Neural crest cell (in vitro differentiated cells): Measurements from ENCODE around the gene TERB1. TPM values are rescaled to one million over a fixed set of nuclear protein-coding genes. Genes with fewer than 3 reads are reported as not detected.

ENCODE experiments used
- DNase-seq: peaks from one replicate; pipeline ENCODE4 v3.0.0; 2021; ENCODE audit warnings: low read depth, mixed read lengths, low spot score
- H3K27ac Mint-ChIP-seq: one replicate; pipeline ENCODE4 v1.8.0; 2021; ENCODE audit warnings: mild to moderate bottlenecking, mixed read lengths; ENCODE audit not compliant: unreplicated experiment
- H3K27me3 Mint-ChIP-seq: 2 replicates; pipeline ENCODE4 v1.8.0; 2021; ENCODE audit warnings: low read depth, mild to moderate bottlenecking, mixed read lengths
- H3K36me3 Mint-ChIP-seq: 2 replicates; pipeline ENCODE4 v1.8.0; 2021; ENCODE audit warnings: low read depth, mild to moderate bottlenecking, mixed read lengths
- H3K4me1 Mint-ChIP-seq: 2 replicates; pipeline ENCODE4 v1.8.0; 2021; ENCODE audit warnings: mixed read lengths
- H3K4me3 Mint-ChIP-seq: one replicate; pipeline ENCODE4 v1.8.0; 2021; ENCODE audit warnings: mild to moderate bottlenecking, mixed read lengths
- H3K9me3 Mint-ChIP-seq: 2 replicates; pipeline ENCODE4 v1.8.0; 2021; ENCODE audit warnings: mixed read lengths
- total RNA-seq: library from RNA; stranded (reverse); gene quantifications from 2 replicates; pipeline ENCODE4 v1.2.1, GENCODE V29; 2021
- TF ChIP-seq, protein P1 (sequence below): fragments of 200-600 bp; sonication (generic); conservative IDR thresholded peaks from 2 replicates; pipeline ENCODE4 v1.5.0; 2021; ENCODE audit warnings: antibody characterized with exemption, mild to moderate bottlenecking

Gene TERB1
- total RNA-seq, 1 donor from 2014 or later: 0.26 TPM

DNA sequence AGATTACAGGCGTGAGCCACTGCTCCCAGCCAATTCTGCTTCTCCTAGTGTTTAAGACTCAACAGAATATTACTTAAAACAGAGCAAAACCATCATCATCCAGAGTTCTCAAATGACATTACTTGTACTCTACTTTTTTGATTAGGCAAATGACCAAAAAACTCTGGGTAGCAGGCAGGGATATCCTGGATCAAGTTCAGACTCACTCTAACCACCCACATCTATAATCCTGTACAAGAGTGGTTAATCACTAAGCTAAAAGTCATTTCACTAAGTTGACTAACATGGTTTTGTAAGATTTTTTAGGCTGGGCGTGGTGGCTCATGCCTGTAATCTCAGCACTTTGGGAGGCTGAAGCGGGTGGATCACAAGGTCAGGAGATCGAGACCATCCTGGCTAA lies 22.6 kb upstream of the TERB1 start:
- TF ChIP-seq, protein P1, sequence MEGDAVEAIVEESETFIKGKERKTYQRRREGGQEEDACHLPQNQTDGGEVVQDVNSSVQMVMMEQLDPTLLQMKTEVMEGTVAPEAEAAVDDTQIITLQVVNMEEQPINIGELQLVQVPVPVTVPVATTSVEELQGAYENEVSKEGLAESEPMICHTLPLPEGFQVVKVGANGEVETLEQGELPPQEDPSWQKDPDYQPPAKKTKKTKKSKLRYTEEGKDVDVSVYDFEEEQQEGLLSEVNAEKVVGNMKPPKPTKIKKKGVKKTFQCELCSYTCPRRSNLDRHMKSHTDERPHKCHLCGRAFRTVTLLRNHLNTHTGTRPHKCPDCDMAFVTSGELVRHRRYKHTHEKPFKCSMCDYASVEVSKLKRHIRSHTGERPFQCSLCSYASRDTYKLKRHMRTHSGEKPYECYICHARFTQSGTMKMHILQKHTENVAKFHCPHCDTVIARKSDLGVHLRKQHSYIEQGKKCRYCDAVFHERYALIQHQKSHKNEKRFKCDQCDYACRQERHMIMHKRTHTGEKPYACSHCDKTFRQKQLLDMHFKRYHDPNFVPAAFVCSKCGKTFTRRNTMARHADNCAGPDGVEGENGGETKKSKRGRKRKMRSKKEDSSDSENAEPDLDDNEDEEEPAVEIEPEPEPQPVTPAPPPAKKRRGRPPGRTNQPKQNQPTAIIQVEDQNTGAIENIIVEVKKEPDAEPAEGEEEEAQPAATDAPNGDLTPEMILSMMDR: no peak
- Mint-ChIP-seq H3K9me3 (no peaks in the 10 kb centered on the region), H3K4me1 (peaks cover 16% of the 10 kb centered on the region), H3K36me3 (peaks cover 17% of the 10 kb centered on the region), H3K4me3 (no peak overlapping the region), H3K27me3 (no peaks in the 10 kb centered on the region), H3K27ac (no peak overlapping the region)
- DNase-seq: no peak

DNA sequence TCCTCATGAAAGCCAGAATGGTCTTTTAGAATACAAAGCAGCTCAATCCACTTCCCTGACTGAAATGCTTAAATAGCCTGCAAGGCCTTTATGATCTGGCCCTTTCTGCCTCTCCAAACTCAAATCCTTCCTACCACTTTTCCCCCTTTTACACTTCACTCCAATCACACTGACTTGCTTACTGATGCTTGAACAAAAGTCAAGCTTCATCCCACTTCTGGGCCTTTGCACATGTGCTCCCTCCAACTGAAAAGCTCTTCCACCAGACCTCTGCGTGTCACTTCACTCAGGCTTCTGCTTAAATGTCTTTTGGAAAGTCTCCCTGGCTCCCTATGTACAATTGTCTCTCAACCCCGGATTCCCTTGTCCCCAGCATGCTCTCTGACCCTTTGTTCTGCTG lies 13.3 kb upstream of the TERB1 start:
- Mint-ChIP-seq H3K36me3 (peaks cover 13% of the 10 kb centered on the region), H3K9me3 (no peaks in the 10 kb centered on the region), H3K4me1 (peaks cover 5% of the 10 kb centered on the region), H3K27me3 (no peaks in the 10 kb centered on the region), H3K4me3 (no peak overlapping the region), H3K27ac (no peak overlapping the region)
- no peak for DNase-seq
- TF ChIP-seq, protein P1: no peak

DNA sequence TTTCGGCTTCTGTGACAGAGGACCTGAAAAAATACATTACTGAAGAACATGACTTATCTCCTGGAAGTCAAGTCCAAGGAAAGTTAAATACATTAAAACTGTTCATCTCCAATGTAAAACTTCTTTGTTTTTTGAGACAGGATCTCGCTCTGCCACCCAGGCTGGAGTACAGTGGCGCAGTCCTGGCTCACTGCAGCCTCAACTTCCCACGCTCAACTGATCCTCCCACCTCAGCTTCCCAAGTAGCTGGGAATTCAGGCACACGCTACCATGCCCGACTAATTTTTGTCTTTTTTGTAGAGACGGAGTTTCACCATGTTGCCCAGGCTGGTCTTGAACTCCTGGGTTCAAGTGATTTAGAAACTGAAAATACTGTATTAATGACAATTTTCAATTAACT lies 9.7 kb upstream of the TERB1 start:
- no peak for DNase-seq
- TF ChIP-seq, protein P1: no peak
- Mint-ChIP-seq H3K4me3 (no peak overlapping the region), H3K4me1 (peaks cover 5% of the 10 kb centered on the region), H3K27ac (no peak overlapping the region), H3K27me3 (no peaks in the 10 kb centered on the region), H3K36me3 (peaks cover 8% of the 10 kb centered on the region), H3K9me3 (no peaks in the 10 kb centered on the region)

DNA sequence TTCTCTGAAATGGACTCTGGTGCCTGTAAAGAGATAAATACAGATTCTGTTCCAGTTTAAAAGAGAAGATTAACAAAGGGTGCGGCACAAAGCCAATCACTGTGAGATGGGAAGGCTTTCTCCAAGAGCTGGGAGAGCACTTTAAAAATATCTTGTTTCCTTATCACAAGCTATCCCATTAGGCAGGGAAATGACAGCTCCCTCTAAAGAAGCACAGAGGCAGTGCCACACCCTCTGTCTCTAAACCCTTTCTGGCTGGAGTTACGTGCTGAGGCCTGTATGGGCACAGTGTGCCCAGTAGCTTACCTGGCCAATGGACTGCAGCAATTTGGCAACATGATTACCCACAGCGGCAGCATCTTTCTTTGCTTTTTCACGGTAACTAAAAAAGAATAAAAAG lies 9.0 kb upstream of the TERB1 start:
- Mint-ChIP-seq H3K27ac (no peak overlapping the region), H3K36me3 (peaks cover 8% of the 10 kb centered on the region), H3K4me3 (no peak overlapping the region), H3K4me1 (peaks cover 5% of the 10 kb centered on the region), H3K27me3 (no peaks in the 10 kb centered on the region), H3K9me3 (no peaks in the 10 kb centered on the region)
- DNase-seq: no peak
- TF ChIP-seq, protein P1: no peak

DNA sequence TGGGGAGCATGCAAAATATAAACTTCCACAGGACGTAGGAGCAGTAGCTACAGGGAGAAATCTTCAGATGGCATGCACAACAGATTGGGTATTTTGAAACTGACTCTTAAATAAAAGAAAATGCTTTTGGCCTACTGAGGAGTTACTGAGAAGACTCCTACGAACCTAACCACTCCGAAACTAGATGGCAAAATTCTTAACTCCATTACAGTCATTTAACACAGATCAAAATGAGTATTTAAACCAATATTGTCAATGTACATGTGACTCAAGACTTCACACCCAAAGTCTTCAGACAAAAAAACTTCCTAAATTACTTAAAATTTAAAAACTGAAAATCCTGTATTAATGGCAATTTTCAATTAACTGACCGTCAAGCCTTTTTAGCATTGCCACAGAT lies 8.4 kb upstream of the TERB1 start:
- Mint-ChIP-seq H3K36me3 (peaks cover 9% of the 10 kb centered on the region), H3K27me3 (no peaks in the 10 kb centered on the region), H3K9me3 (no peaks in the 10 kb centered on the region), H3K4me1 (peaks cover 2% of the 10 kb centered on the region), H3K27ac (no peak overlapping the region), H3K4me3 (no peak overlapping the region)
- no peak for DNase-seq
- TF ChIP-seq, protein P1: no peak

DNA sequence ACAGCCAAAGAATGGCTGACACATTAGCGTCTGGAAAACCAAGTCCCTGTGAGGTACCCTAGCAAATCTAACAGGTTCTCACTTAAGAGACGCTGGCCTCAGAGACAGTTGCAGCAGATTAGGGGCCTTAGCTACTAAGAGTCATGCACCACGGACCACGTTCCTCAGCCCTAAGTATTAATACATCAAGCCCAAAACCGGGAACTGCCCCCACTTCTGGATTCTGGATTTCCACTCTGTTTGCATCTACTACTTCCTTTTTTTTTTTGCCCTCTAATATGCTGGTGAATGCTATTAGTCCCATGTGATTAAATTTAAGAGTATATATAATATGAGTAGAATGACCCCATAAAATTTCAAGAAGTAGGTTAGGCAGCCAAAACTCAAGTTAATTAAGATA lies 775 bp upstream of the TERB1 start:
- no peak overlapping the region for H3K4me3 Mint-ChIP-seq
- no peak overlapping the region for H3K27ac Mint-ChIP-seq
- H3K27me3 Mint-ChIP-seq: no peaks in the 10 kb centered on the region
- TF ChIP-seq, protein P1: no peak
- peaks cover 5% of the 10 kb centered on the region for H3K36me3 Mint-ChIP-seq
- DNase-seq: no peak
- no peaks in the 10 kb centered on the region for H3K9me3 Mint-ChIP-seq
- no peaks in the 10 kb centered on the region for H3K4me1 Mint-ChIP-seq
